ENCODE data around the gene SPEM3. TPM values are rescaled to one million over a fixed set of nuclear protein-coding genes. Genes with fewer than 3 reads are reported as not detected.
A peak's percentile ranks its signal among the peaks of the same experiment; 100 is the strongest.

The SPEM3 gene
- total RNA-seq, 1 donor, result not detected

DNA sequence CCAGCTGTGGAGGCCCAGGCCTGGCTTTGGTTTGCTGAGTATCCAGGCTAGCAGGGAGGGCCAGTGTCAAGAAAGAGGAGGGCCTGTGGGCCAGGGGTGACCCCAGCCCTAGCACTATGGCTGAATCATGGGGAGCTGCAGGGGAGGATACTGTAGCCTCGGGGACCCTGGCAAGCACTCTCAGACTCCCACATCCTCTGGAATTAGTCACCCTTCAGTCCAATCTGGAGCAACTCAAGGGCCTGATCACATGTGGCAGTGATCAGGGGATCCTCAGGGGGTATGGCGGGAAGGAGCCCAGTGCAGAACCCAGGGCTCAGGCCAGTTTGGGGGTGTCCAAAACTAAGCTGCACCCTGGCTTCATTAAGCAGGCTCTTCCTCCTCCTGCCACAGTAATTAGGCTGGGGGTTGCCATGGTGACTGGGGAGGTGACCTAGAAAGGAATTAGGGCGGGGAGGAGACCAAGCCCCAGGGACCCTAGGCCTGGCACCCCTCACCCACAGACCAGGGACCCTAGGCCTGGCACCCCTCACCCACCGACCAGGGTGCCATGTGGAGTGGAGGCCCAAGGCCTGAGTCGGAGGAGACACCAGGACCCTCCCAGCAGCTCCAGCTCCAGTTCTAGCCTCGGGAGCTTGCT, 15.2 kb upstream of the SPEM3 start:
- Histone ChIP-seq H3K27me3 (ENCODE audit: insufficient read depth, low read length) (no peaks in the 10 kb centered on the region), H3K27ac (ENCODE audit: low read depth, low read length) (no peak overlapping the region), H3K36me3 (ENCODE audit: insufficient read depth, low read length) (peaks cover 33% of the 10 kb centered on the region), H3K4me3 (ENCODE audit: insufficient read depth, low read length) (no peak overlapping the region), H3K4me1 (ENCODE audit: insufficient read depth, low read length) (no peaks in the 10 kb centered on the region), H3K9me3 (ENCODE audit: low read depth, low read length) (no peaks in the 10 kb centered on the region), H4K20me1 (ENCODE audit: insufficient read depth, low read length) (no peaks in the 10 kb centered on the region), H2AFZ (ENCODE audit: low read length) (no peak overlapping the region), H3K79me2 (ENCODE audit: insufficient read depth, low read length) (no peaks in the 10 kb centered on the region), H3K4me2 (ENCODE audit: insufficient read depth, low read length) (no peak overlapping the region)
- peak; percentile 99 for DNase-seq (ENCODE audit: insufficient read length, low spot score, missing footprints)
- TF ChIP-seq, protein P1, sequence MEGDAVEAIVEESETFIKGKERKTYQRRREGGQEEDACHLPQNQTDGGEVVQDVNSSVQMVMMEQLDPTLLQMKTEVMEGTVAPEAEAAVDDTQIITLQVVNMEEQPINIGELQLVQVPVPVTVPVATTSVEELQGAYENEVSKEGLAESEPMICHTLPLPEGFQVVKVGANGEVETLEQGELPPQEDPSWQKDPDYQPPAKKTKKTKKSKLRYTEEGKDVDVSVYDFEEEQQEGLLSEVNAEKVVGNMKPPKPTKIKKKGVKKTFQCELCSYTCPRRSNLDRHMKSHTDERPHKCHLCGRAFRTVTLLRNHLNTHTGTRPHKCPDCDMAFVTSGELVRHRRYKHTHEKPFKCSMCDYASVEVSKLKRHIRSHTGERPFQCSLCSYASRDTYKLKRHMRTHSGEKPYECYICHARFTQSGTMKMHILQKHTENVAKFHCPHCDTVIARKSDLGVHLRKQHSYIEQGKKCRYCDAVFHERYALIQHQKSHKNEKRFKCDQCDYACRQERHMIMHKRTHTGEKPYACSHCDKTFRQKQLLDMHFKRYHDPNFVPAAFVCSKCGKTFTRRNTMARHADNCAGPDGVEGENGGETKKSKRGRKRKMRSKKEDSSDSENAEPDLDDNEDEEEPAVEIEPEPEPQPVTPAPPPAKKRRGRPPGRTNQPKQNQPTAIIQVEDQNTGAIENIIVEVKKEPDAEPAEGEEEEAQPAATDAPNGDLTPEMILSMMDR (IDR thresholded peaks at IDR 0.05; ENCODE audit: extremely low read depth, low read depth, low read length), result no peak

DNA sequence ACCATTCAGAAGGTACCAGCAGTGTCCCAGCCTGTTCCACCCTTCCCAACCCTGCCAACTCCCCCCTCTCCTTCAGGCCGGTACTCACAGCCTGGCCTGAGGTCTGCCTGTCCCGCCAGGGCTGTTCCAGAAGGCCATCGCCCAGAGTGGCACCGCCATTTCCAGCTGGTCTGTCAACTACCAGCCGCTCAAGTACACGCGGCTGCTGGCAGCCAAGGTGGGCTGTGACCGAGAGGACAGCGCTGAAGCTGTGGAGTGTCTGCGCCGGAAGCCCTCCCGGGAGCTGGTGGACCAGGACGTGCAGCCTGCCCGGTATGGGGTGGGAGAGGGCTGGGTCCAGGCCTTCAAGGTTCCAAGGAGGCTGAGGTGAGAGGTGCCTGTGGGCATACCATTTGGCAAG, 13.8 kb upstream of the SPEM3 start:
- Histone ChIP-seq H3K27ac (ENCODE audit: low read depth, low read length) (no peak overlapping the region), H3K4me2 (ENCODE audit: insufficient read depth, low read length) (no peak overlapping the region), H3K36me3 (ENCODE audit: insufficient read depth, low read length) (peaks cover 20% of the 10 kb centered on the region), H3K4me1 (ENCODE audit: insufficient read depth, low read length) (no peaks in the 10 kb centered on the region), H3K4me3 (ENCODE audit: insufficient read depth, low read length) (no peak overlapping the region), H3K79me2 (ENCODE audit: insufficient read depth, low read length) (no peaks in the 10 kb centered on the region), H4K20me1 (ENCODE audit: insufficient read depth, low read length) (no peaks in the 10 kb centered on the region), H2AFZ (ENCODE audit: low read length) (no peak overlapping the region), H3K27me3 (ENCODE audit: insufficient read depth, low read length) (no peaks in the 10 kb centered on the region), H3K9me3 (ENCODE audit: low read depth, low read length) (no peaks in the 10 kb centered on the region)
- no peak for DNase-seq (ENCODE audit: insufficient read length, low spot score, missing footprints)
- TF ChIP-seq, protein P1 (IDR thresholded peaks at IDR 0.05; ENCODE audit: extremely low read depth, low read depth, low read length), result no peak

DNA sequence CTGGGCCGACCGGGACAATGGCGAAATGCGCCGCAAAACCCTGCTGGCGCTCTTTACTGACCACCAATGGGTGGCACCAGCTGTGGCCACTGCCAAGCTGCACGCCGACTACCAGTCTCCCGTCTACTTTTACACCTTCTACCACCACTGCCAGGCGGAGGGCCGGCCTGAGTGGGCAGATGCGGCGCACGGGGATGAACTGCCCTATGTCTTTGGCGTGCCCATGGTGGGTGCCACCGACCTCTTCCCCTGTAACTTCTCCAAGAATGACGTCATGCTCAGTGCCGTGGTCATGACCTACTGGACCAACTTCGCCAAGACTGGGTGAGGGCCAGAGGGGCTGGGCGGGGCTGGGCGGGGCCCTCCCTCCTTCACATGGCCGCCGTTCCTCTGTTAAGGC, 12.9 kb upstream of the SPEM3 start:
- TF ChIP-seq, protein P1 (IDR thresholded peaks at IDR 0.05; ENCODE audit: extremely low read depth, low read depth, low read length), result no peak
- Histone ChIP-seq H3K79me2 (ENCODE audit: insufficient read depth, low read length) (no peaks in the 10 kb centered on the region), H3K4me1 (ENCODE audit: insufficient read depth, low read length) (no peaks in the 10 kb centered on the region), H2AFZ (ENCODE audit: low read length) (no peak overlapping the region), H3K27ac (ENCODE audit: low read depth, low read length) (no peak overlapping the region), H3K27me3 (ENCODE audit: insufficient read depth, low read length) (no peaks in the 10 kb centered on the region), H3K4me3 (ENCODE audit: insufficient read depth, low read length) (no peak overlapping the region), H3K36me3 (ENCODE audit: insufficient read depth, low read length) (peaks cover 11% of the 10 kb centered on the region), H3K9me3 (ENCODE audit: low read depth, low read length) (no peaks in the 10 kb centered on the region), H4K20me1 (ENCODE audit: insufficient read depth, low read length) (no peaks in the 10 kb centered on the region), H3K4me2 (ENCODE audit: insufficient read depth, low read length) (no peak overlapping the region)
- no peak for DNase-seq (ENCODE audit: insufficient read length, low spot score, missing footprints)

DNA sequence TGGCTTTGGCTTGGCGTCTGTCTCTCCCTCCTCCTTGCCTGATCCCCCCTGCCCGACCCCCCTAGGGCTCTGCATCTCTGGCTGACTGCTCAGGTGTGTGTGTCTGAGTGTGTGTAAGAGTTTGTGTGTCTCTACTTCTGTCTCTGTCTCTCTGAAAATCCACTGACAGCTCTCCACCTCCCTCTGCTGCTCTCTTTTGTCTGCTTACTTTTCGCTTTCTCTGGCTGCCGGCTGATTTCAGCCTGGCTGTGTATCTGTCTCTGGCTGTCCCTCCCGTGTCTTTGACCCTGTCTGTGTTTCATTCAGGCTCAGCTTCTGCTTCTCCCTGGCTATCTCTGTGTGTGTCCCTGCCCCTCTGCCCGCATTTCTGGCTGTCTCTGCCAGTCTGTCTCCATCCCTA, 12.3 kb upstream of the SPEM3 start:
- H3K4me2 ChIP-seq (ENCODE audit: insufficient read depth, low read length), result no peak overlapping the region
- no peak for DNase-seq (ENCODE audit: insufficient read length, low spot score, missing footprints)
- H3K4me3 ChIP-seq (ENCODE audit: insufficient read depth, low read length), result no peak overlapping the region
- no peaks in the 10 kb centered on the region for H3K4me1 ChIP-seq (ENCODE audit: insufficient read depth, low read length)
- peaks cover 11% of the 10 kb centered on the region for H3K36me3 ChIP-seq (ENCODE audit: insufficient read depth, low read length)
- no peaks in the 10 kb centered on the region for H4K20me1 ChIP-seq (ENCODE audit: insufficient read depth, low read length)
- no peak overlapping the region for H3K27ac ChIP-seq (ENCODE audit: low read depth, low read length)
- TF ChIP-seq, protein P1 (IDR thresholded peaks at IDR 0.05; ENCODE audit: extremely low read depth, low read depth, low read length), result no peak
- H2AFZ ChIP-seq (ENCODE audit: low read length), result no peak overlapping the region
- H3K9me3 ChIP-seq (ENCODE audit: low read depth, low read length), result no peaks in the 10 kb centered on the region
- no peaks in the 10 kb centered on the region for H3K79me2 ChIP-seq (ENCODE audit: insufficient read depth, low read length)
- H3K27me3 ChIP-seq (ENCODE audit: insufficient read depth, low read length), result no peaks in the 10 kb centered on the region
